GM21786 (cell line): ENCODE data around the gene UBE2R2.
"Not testable (repeated sequence)": the region's sequence is repeated elsewhere in the genome, so short reads cannot be mapped to it uniquely, and the experiment has no call there.

Experiments
- ATAC-seq: cut with Tn5 transposase; IDR thresholded peaks from one replicate; pipeline ENCODE4 v1.9.1; 2021; ENCODE audit not compliant: unreplicated experiment

Gene UBE2R2

DNA sequence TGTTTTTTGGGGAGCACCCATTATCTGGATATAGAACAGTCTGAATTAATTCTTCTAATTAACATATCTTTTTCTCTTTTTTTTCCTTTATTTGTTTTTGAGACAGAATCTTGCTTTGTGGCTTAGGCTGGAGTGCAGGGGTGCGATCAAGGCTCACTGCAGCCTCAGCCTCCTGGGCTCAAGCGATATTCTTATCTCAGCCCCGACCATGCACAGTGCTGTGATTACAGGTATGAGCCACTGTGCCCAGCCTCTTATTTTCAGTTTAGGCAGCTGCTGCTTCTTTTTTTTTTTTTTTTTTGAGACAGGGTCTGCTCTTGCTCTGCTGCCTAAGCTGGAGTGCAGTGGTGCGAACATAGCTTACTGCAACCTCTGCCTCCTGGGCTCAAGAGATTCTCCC lies 20.2 kb downstream of the UBE2R2 start:
- ATAC-seq: no peak

- no peak for ATAC-seq
These were observed 23.4 kb downstream of the UBE2R2 start for GRCh38 chr9:33840381-33840780.

- ATAC-seq: no peak
These were observed 26.5 kb downstream of the UBE2R2 start for GRCh38 chr9:33843312-33843961.

DNA sequence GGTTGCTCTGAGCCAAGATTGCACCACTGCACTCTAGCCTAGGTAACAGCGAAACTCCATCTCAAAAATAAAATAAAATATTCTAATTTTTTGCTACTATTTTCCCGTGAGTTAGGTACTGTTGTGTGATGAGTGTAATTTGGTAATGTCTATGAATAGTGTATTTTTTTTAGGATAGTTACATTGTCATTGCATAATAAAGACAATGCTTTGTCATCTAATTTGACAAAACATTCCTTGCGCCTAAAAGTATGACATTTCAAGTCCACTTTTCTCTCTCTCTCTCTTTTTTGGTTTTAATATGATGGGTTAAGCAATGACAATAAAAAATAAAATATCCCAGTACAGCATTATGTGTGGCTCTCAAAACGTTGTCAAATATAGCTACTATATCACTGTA lies 29.3 kb downstream of the UBE2R2 start:
- no peak for ATAC-seq

- ATAC-seq: not testable (repeated sequence)
These were observed 30.9 kb downstream of the UBE2R2 start for GRCh38 chr9:33847894-33848205.

GRCh38 chr9:33850267-33850629 lies 33.3 kb downstream of the UBE2R2 start:
- no peak for ATAC-seq

- ATAC-seq: no peak
These were observed 33.7 kb downstream of the UBE2R2 start for GRCh38 chr9:33850677-33851076.

DNA sequence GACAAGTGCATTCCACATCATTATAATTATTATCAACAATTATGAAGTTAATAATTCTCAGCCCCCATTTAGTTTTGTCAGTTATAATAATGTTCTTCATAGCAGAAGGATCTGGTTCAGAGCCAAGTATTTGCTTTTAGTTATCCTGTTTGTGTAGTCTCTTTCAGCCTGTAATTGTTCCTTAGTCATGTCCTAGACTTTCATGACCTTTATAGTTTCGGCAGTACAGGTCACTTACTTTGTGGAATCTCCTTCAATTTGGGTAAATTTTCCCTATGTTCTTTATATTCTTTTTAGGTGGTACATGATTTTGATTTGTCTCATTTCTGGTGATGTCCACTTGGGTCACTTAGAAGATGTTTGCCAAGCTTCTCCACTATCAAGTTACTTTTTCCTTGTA lies 34.3 kb downstream of the UBE2R2 start:
- no peak for ATAC-seq

- ATAC-seq: no peak
These were observed 35.4 kb downstream of the UBE2R2 start for GRCh38 chr9:33852216-33852826.

DNA sequence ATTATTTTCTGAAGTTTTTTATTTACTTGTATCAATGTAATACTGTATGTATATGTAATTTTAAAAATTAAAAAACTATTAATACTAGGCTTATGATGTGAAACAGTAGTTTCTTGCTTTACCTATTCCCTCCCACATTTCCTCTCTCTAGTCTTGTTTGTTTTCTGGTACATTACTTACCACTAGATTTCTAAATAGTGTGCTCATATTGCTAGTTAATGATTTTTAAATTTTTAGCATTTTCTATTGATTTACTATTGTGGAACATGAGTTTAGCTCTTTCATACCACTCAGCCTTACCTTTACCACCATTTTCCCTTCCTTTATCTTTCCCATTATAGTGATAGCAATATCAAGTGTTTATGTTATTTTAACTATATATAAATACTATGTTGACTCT lies 39.3 kb downstream of the UBE2R2 start:
- no peak for ATAC-seq

GRCh38 chr9:33858423-33858822 lies 41.5 kb downstream of the UBE2R2 start:
- ATAC-seq: no peak

DNA sequence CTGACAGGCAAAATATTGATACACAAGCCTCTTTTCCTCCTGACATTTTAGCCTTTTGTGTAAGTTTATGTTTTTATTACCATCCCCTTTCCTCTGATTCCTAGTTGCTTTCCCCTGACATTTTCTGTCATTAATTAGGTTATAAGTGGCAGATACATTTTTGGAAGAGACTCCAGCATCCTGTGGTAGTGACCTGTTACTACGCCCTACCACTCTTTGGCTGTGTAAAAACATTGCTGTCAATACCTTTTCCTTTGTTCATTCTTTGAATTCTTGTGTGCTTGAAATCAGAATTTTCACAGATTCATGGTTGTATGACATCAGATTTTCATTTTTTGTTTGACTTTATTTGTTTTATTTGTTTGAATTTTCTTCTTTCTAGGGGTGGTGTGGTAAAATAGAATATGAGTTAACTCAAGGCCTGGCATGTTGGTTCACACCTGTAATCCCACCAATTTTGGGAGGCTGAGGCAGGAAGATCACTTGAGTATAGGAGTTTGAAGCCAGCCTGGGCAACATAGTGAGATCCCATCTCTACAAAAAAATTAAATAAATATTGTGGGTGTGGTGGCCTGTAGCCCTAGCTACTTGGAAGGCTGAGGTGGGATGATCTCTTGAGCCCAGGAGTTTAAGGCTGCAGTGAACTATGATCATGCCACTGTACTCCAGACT lies 43.4 kb downstream of the UBE2R2 start:
- no peak for ATAC-seq

DNA sequence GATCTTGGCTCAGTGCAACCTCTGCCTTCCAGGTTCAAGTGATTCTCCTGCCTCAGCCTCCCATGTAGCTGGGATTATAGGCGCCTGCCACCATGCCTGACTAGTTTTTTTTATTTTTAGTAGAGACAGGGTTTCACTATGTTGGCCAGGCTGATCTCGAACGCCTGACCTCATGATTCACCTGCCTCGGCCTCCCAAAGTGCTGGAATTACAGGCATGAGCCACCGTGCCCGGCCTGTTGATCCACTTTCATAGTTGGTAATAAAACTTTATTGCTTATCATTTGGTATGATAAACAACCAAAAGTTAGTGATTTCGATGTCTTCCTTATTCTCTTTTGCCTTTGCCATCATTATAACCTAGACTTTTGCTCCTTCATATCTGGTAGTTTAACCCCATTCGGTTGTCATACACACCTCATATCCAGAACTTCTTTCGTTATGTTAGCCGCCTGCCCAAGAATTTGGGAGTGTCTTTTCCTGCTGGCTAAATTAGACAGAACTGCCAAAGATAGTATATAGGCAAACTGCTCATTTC lies 45.0 kb downstream of the UBE2R2 start:
- no peak for ATAC-seq

- ATAC-seq: not testable (repeated sequence)
These were observed 46.1 kb downstream of the UBE2R2 start for GRCh38 chr9:33863027-33863426.

GRCh38 chr9:33867747-33868439 lies 50.9 kb downstream of the UBE2R2 start:
- no peak for ATAC-seq

DNA sequence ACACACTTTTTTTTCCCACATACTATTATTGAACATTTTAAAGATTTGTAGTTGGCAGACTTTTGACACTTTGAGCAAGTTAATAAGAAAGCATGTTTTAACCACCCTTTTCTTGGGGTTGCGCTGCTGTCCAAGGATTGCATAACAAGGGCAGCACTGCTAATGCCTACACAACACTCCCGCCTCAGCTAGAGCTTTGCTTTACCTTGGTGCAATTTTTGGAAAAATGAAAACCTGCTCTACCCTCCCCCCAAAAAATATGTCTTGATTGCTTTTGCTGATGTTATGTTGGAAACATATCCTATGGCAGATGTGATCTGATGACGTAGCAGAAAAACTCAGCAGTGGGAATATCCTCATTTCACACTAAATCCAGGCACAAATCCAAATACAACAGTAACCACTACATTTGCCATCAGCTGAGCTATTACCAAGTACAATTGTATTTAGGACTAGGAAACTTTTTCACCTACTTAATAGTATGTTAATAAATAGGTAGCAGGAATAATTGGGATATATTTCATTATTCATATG lies 51.5 kb downstream of the UBE2R2 start:
- ATAC-seq: no peak

DNA sequence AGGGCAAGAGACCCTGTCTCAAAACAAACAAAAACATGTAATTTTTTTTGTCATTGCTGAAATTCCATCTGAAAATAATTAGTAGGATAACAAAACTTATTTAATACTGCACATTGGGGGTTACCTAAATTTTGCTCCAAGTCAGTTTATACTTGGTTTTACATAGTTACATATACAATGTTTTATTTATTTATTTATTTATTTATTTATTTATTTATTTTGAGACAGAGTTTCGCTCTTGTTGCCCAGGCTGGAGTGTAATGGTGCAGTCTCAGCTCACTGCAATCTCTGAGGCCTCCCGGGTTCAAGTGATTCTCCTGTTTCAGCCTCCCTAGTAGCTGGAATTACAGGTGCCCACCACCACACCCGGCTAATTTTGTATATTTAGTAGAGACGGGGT lies 52.3 kb downstream of the UBE2R2 start:
- ATAC-seq: not testable (repeated sequence)

DNA sequence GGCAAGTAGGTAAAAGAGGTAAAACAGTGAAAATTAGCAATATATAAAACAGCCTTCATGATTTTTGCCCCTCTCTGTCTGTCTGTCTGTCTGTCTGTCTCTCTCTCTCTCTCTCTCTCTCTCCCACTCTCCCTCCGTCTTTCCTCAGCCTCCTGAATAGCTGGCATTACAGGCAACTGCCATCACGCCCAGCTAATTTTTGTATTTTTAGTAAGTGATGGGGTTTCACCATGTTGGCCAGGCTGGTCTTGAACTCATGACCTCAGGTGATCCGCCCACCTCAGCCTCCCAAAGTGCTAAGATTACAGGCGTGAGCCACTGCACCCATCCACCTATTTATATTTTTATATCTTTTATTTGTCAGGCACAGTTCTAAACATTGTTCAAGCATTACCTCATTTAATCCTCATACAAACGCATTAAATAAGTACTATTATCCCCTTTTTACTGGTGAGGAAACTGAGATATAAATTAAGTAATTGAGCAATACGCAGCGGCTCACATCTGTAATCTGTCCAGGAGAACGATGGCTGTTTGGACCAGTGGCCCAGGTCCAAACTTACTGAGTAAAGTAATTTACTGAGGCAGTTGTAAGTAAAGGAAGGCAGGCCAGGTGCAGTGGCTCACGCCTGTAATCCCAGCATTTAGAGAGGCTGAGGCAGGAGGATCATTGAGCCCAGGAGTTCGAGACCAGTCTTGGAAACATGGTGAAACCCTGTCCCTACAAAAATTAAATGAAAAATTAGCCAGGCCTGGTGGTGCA lies 60.9 kb downstream of the UBE2R2 start:
- no peak for ATAC-seq

- ATAC-seq: no peak
These were observed 61.9 kb downstream of the UBE2R2 start for GRCh38 chr9:33878691-33879366.
